MM.1S (cell line): ENCODE measurements around the gene TSPAN4.

Experiments
- DNase-seq: peaks from one replicate; pipeline ENCODE4 v3.0.0-alpha.2; 2015
- H2AFZ ChIP-seq: fragments of 300-600 bp; sonication (generic); 2 replicates; pipeline ENCODE4 v1.6.0; 2016; ENCODE audit warnings: antibody characterized with exemption, low read length
- H3F3A ChIP-seq: fragments of 300-600 bp; sonication (generic); 2 replicates; pipeline ENCODE4 v1.6.1; 2016; ENCODE audit warnings: mild to moderate bottlenecking, antibody characterized with exemption, low read length, moderate library complexity, mixed read lengths; ENCODE audit not compliant: insufficient read depth
- H3K27ac ChIP-seq: fragments of 300-600 bp; sonication (generic); 2 replicates; pipeline ENCODE4 v1.5.1; 2016; ENCODE audit warnings: mild to moderate bottlenecking, low read length
- H3K27me3 ChIP-seq: fragments of 300-600 bp; sonication (generic); replicated peaks from 2 replicates; pipeline ENCODE4 v1.6.0; 2016; ENCODE audit warnings: low read length; ENCODE audit not compliant: insufficient read depth
- H3K36me3 ChIP-seq: fragments of 300-600 bp; sonication (generic); replicated peaks from 2 replicates; pipeline ENCODE4 v1.6.1; 2016; ENCODE audit warnings: mild to moderate bottlenecking, low read length, mixed read lengths; ENCODE audit not compliant: insufficient read depth
- H3K4me1 ChIP-seq: fragments of 300-600 bp; sonication (generic); 2 replicates; pipeline ENCODE4 v1.6.1; 2016; ENCODE audit warnings: low read length, mixed read lengths
- H3K4me2 ChIP-seq: fragments of 300-600 bp; sonication (generic); 2 replicates; pipeline ENCODE4 v1.6.0; 2016; ENCODE audit warnings: low read depth, low read length
- H3K4me3 ChIP-seq: fragments of 300-600 bp; sonication (generic); 2 replicates; pipeline ENCODE4 v1.5.1; 2016; ENCODE audit warnings: low read length, mixed read lengths
- H3K79me2 ChIP-seq: fragments of 300-600 bp; sonication (generic); 2 replicates; pipeline ENCODE4 v1.6.1; 2016; ENCODE audit warnings: mixed run types, low read length, mixed read lengths
- H3K9ac ChIP-seq: fragments of 300-600 bp; sonication (generic); 2 replicates; pipeline ENCODE4 v1.6.1; 2016; ENCODE audit warnings: low read length, mixed read lengths
- H3K9me2 ChIP-seq: fragments of 300-600 bp; sonication (generic); replicated peaks from 2 replicates; pipeline ENCODE4 v1.6.1; 2016; ENCODE audit warnings: mild to moderate bottlenecking, low read length, mixed read lengths; ENCODE audit not compliant: insufficient read depth
- H3K9me3 ChIP-seq: fragments of 300-600 bp; sonication (generic); replicated peaks from 2 replicates; pipeline ENCODE4 v1.6.1; 2016; ENCODE audit warnings: mild to moderate bottlenecking, low read length, mixed read lengths; ENCODE audit not compliant: insufficient read depth
- H4K20me1 ChIP-seq: fragments of 300-600 bp; sonication (generic); 2 replicates; pipeline ENCODE4 v1.6.1; 2016; ENCODE audit warnings: mild to moderate bottlenecking, low read length, moderate library complexity, mixed read lengths; ENCODE audit not compliant: insufficient read depth
- EZH2 ChIP-seq: fragments of 300-600 bp; sonication (generic); optimal IDR thresholded peaks from 2 replicates; pipeline ENCODE3; 2017; ENCODE audit warnings: low read depth, mild to moderate bottlenecking, antibody characterized with exemption, low read length, mixed read lengths
- EZH2phosphoT487 ChIP-seq: fragments of 300-600 bp; sonication (generic); IDR thresholded peaks from 2 replicates; pipeline ENCODE4 v1.6.1; 2018; ENCODE audit warnings: antibody characterized with exemption, low read length
- TF ChIP-seq, protein P1 (sequence below): fragments of 300-600 bp; sonication (generic); IDR thresholded peaks from 2 replicates; pipeline ENCODE4 v1.5.1; 2016; ENCODE audit warnings: antibody characterized with exemption, low read length, mixed read lengths

The TSPAN4 gene, protein sequence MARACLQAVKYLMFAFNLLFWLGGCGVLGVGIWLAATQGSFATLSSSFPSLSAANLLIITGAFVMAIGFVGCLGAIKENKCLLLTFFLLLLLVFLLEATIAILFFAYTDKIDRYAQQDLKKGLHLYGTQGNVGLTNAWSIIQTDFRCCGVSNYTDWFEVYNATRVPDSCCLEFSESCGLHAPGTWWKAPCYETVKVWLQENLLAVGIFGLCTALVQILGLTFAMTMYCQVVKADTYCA

DNA sequence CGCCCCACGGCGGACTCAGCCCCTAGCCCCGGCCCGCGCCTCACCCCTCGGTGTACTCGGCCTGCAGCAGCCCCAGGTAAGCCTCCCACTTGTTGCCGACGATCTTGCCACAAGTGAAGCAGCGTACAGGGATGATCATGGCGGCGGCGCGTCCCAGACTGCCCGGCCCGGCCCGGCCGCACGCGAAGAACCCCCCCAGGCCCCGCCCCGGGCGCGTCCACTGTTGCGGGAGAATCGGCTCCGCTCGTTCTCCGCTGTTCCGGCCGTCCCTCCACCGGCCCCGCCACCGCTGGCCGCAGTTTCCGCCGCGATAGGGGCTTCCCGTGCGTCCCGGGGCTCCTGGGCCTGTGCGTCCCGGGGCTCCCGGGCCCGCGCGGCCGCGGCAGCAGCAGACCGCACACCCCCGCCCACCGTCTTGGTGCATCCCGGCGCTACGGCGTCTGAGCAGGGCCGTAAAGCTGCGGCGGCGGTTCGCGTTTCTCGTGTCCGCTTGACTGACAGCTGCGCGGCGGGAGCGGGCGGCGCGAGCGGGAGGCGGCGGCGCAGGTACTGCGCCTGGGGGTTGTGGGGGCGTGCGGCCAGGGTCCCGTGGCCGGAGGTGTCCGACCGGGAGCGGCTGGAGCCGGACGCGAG lies at the start of gene TSPAN4, which contains the start of gene POLR2L:
Gene TSPAN4 (plus strand): TSS at position 483 of the 633 bp plus-strand sequence. CDS start 7,453 bp downstream, outside the sequence.
Gene POLR2L (minus strand): TSS at position 160 of the 633 bp plus-strand sequence. CDS start 21 bp downstream, at position 139.
- Histone ChIP-seq H3K9me2 (no peaks in the 10 kb centered on the region), H3K4me3 (peak within 1 kb of the TSS; percentile 99), H3K4me1 (peaks cover 10% of the 10 kb centered on the region), H3K79me2 (peaks cover 31% of the 10 kb centered on the region), H3F3A (no peaks in the 10 kb centered on the region), H3K27ac (peak within 1 kb of the TSS; percentile 58; the same call in 1 of the 2 replicates), H3K9me3 (no peaks in the 10 kb centered on the region), H3K4me2 (peak within 1 kb of the TSS; percentile 92), H3K36me3 (0 out of 2 replicates have a peak, but pooled peaks cover 4% of the 10 kb centered on the region), H2AFZ (peak within 1 kb of the TSS; percentile 63), H4K20me1 (peaks cover 9% of the 10 kb centered on the region), H3K27me3 (peaks cover 40% of the 10 kb centered on the region), H3K9ac (peak within 1 kb of the TSS; percentile 95)
- TF ChIP-seq, protein P1, sequence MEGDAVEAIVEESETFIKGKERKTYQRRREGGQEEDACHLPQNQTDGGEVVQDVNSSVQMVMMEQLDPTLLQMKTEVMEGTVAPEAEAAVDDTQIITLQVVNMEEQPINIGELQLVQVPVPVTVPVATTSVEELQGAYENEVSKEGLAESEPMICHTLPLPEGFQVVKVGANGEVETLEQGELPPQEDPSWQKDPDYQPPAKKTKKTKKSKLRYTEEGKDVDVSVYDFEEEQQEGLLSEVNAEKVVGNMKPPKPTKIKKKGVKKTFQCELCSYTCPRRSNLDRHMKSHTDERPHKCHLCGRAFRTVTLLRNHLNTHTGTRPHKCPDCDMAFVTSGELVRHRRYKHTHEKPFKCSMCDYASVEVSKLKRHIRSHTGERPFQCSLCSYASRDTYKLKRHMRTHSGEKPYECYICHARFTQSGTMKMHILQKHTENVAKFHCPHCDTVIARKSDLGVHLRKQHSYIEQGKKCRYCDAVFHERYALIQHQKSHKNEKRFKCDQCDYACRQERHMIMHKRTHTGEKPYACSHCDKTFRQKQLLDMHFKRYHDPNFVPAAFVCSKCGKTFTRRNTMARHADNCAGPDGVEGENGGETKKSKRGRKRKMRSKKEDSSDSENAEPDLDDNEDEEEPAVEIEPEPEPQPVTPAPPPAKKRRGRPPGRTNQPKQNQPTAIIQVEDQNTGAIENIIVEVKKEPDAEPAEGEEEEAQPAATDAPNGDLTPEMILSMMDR, result no peak
- no peak for TF ChIP-seq EZH2phosphoT487
- TF ChIP-seq EZH2, result no peak
- DNase-seq, result peak; percentile 92

DNA sequence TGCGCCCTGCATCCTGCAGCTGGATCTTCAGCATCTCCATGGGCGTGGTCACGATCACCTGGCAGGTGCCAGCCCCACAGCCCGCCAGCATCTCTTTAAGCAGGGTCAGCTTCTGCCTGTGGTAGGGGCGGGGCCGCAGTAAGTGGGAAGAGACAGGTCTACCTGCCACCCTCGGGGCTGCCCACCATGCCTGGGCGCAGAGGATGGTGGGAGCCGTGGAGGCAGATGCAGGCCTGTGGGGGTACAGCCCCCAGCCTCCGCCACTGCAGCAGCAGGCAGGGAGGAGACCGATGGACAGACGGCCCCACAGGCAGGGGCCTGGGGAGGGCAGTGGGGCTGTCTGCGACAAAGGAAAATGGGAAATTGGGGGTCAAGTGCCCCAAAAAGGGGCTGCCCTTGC lies 49.8 kb upstream of the TSPAN4 start:
- Histone ChIP-seq H3K4me2 (no peak overlapping the region), H3K27me3 (no peaks in the 10 kb centered on the region), H3F3A (peaks cover 20% of the 10 kb centered on the region), H3K4me1 (0 out of 2 replicates have a peak, but pooled peaks cover 3% of the 10 kb centered on the region), H3K27ac (no peak overlapping the region), H3K79me2 (peaks cover 58% of the 10 kb centered on the region), H3K9me2 (no peaks in the 10 kb centered on the region), H3K4me3 (no peak overlapping the region), H3K9ac (no peak overlapping the region), H3K36me3 (no peaks in the 10 kb centered on the region), H4K20me1 (no peaks in the 10 kb centered on the region), H3K9me3 (no peaks in the 10 kb centered on the region), H2AFZ (no peak overlapping the region)
- TF ChIP-seq, protein P1, result no peak
- no peak for TF ChIP-seq EZH2phosphoT487
- TF ChIP-seq EZH2, result no peak
- no peak for DNase-seq

- H3K4me2 ChIP-seq, result no peak overlapping the region
- no peaks in the 10 kb centered on the region for H4K20me1 ChIP-seq
- H3F3A ChIP-seq, result peaks cover 23% of the 10 kb centered on the region
- no peak overlapping the region for H2AFZ ChIP-seq
- no peaks in the 10 kb centered on the region for H3K9me3 ChIP-seq
- no peaks in the 10 kb centered on the region for H3K36me3 ChIP-seq
- no peak for DNase-seq
- no peaks in the 10 kb centered on the region for H3K9me2 ChIP-seq
- TF ChIP-seq, protein P1, result no peak
- TF ChIP-seq EZH2phosphoT487 (no peak), EZH2 (no peak)
- 0 out of 2 replicates have a peak, but pooled peaks cover 3% of the 10 kb centered on the region for H3K4me1 ChIP-seq
- no peak overlapping the region for H3K27ac ChIP-seq
- H3K79me2 ChIP-seq, result peaks cover 53% of the 10 kb centered on the region
- H3K9ac ChIP-seq, result no peak overlapping the region
- no peaks in the 10 kb centered on the region for H3K27me3 ChIP-seq
- H3K4me3 ChIP-seq, result no peak overlapping the region
Measured at GRCh38 chr11:793556-793955, 49.1 kb upstream of the TSPAN4 start.
